HepG2 (cell line): Measurements from ENCODE around the gene FOSB. TPM values are rescaled to one million over a fixed set of nuclear protein-coding genes. Genes with fewer than 3 reads are reported as not detected.
A peak's percentile ranks its signal among the peaks of the same experiment; 100 is the strongest.

Experiments used
- GZF1 ChIP-seq: sonication (generic); formaldehyde crosslinking; IDR thresholded peaks from 2 replicates; pipeline ENCODE4 v1.5.1; 2020; ENCODE audit warnings: mild to moderate bottlenecking, missing genetic modification reagents
- KLF11 ChIP-seq: IDR thresholded peaks from 2 replicates; pipeline ENCODE4 v1.6.1; 2016; ENCODE audit warnings: missing compliant biosample characterization
- KLF16 ChIP-seq, 2 experiments: sonication (generic) in 1 of 2; formaldehyde crosslinking in 1 of 2; IDR thresholded peaks; 2 replicates each; pipeline versions ENCODE4 v1.6.1 to v1.8.0; 2016 to 2023; ENCODE audit warnings: missing genetic modification reagents in 2 of 2, missing compliant biosample characterization in 1 of 2
- NAIF1 ChIP-seq: sonication (generic); formaldehyde crosslinking; IDR thresholded peaks from 2 replicates; pipeline ENCODE4 v1.5.0; 2020; ENCODE audit warnings: mild to moderate bottlenecking, missing genetic modification reagents, borderline replicate concordance
- NCOA1 ChIP-seq: sonication (generic); formaldehyde crosslinking; IDR thresholded peaks from 2 replicates; pipeline ENCODE4 v1.9.0; 2021; ENCODE audit warnings: missing genetic modification reagents
- PHF20 ChIP-seq: sonication (generic); formaldehyde crosslinking; IDR thresholded peaks from 2 replicates; pipeline ENCODE4 v1.5.0; 2020; ENCODE audit warnings: mild to moderate bottlenecking, missing genetic modification reagents
- POLR2AphosphoS2 ChIP-seq: IDR thresholded peaks from 2 replicates; pipeline ENCODE4 v1.6.1; 2011; ENCODE audit warnings: low read depth, low read length, improper control_type of control experiment
- REXO4 ChIP-seq: sonication (generic); formaldehyde crosslinking; IDR thresholded peaks from 2 replicates; pipeline ENCODE4 v1.8.0; 2022; ENCODE audit warnings: missing genetic modification reagents, mild to moderate bottlenecking, borderline replicate concordance
- SNAPC2 ChIP-seq: sonication (generic); formaldehyde crosslinking; IDR thresholded peaks from 2 replicates; pipeline ENCODE4 v1.8.1; 2022; ENCODE audit warnings: mild to moderate bottlenecking, missing genetic modification reagents
- ZFP37 ChIP-seq: sonication (generic); formaldehyde crosslinking; IDR thresholded peaks from 2 replicates; pipeline ENCODE4 v1.4.0; 2020; ENCODE audit warnings: missing genetic modification reagents, borderline replicate concordance
- ZNF143 ChIP-seq: sonication (generic); formaldehyde crosslinking; IDR thresholded peaks from 2 replicates; pipeline ENCODE4 v1.4.0; 2020; ENCODE audit warnings: missing genetic modification reagents
- ZNF329 ChIP-seq: sonication (generic); formaldehyde crosslinking; IDR thresholded peaks from 2 replicates; pipeline ENCODE4 v1.9.0; 2021; ENCODE audit warnings: low read depth, mild to moderate bottlenecking, missing genetic modification reagents
- ZNF354B ChIP-seq: sonication (generic); formaldehyde crosslinking; IDR thresholded peaks from 2 replicates; pipeline ENCODE4 v1.8.0; 2022; ENCODE audit warnings: mild to moderate bottlenecking, missing genetic modification reagents
- ZSCAN9 ChIP-seq: IDR thresholded peaks from 2 replicates; pipeline ENCODE4 v1.6.1; 2016; ENCODE audit warnings: borderline replicate concordance
- polyA plus RNA-seq, 8 experiments: library from polyadenylated mRNA; depleted of rRNA in 3 of 8; stranded (reverse) in 7 of 8; unstranded in 1 of 8; fragments of >200 nt; fragmentation: Illumina TruSeq in 4 of 8; extraction: Trizol in 4 of 8; gene quantifications; 2 replicates each; pipeline versions ENCODE4 v1.2.1 to v1.2.3, GENCODE V29; 2011 to 2016; ENCODE audit warnings: low read depth in 4 of 8, missing spikeins in 1 of 8, mixed read lengths in 1 of 8; ENCODE audit not compliant: insufficient read depth in 1 of 8
- total RNA-seq, 5 experiments: library from RNA; depleted of rRNA; stranded (reverse); fragments of >200 nt; fragmentation: Illumina TruSeq; extraction: Trizol; gene quantifications; 2 replicates each; pipeline ENCODE4 v1.2.3, GENCODE V29; 2016; ENCODE audit warnings: low read depth in 1 of 5
- TF ChIP-seq, protein P1 (sequence below): fragments of 450-650 bp; IDR thresholded peaks from 2 replicates; pipeline ENCODE4 v1.6.1; 2016
- TF ChIP-seq, protein P2 (sequence below): sonication (generic); formaldehyde crosslinking; IDR thresholded peaks from 2 replicates; pipeline ENCODE4 v1.5.0; 2020; ENCODE audit warnings: mild to moderate bottlenecking, missing genetic modification reagents
- TF ChIP-seq, protein P3 (sequence below): sonication (generic); formaldehyde crosslinking; IDR thresholded peaks from 2 replicates; pipeline ENCODE4 v1.4.0; 2020; ENCODE audit warnings: missing genetic modification reagents
- TF ChIP-seq, protein P4 (sequence below): sonication (generic); formaldehyde crosslinking; IDR thresholded peaks from 2 replicates; pipeline ENCODE4 v1.4.0; 2020; ENCODE audit warnings: missing genetic modification reagents; ENCODE audit errors: not compliant biosample characterization
- TF ChIP-seq, protein P5 (sequence below), 2 experiments: IDR thresholded peaks; 2 replicates each; pipeline ENCODE4 v1.6.1; 2011 to 2012; ENCODE audit warnings: low read length in 2 of 2, borderline replicate concordance in 1 of 2, low read depth in 1 of 2, mild to moderate bottlenecking in 1 of 2, moderate library complexity in 1 of 2

Gene FOSB
- total and polyA plus RNA-seq, 2 of the 13 experiments (the other 11 are each of a cell fraction or from before 2014, with no cell fraction given): 2.8 to 6.0 TPM

DNA sequence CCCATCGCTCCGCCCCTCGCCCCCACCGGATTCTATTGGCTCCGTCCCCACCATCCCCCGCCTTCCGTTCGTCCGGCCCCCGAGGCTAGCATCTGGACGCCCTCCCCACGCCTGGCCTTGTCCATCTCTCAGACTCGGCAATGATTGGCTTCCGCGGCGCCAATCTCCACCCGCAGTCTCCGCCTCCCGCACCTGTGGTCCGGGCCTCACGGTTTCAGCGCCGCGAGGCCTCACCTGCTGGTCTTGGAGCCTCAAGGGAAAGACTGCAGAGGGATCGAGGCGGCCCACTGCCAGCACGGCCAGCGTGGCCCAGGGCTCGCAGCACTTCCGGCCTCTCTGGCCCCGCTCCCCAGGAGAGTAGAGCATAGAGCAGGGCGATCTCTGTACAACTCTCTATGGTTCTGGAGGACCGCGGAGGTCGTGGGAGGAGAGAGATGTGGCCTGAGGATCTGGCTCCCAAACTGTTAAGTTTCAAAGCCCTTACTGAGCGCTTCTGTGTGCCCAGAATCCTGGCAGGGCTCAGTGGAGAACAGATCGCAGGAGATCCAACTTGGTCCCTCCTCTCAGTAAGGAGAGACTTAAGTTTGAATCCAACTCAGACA, 44.1 kb upstream of the FOSB start, which contains the start of gene ERCC1 (continued):
- 0 out of 2 replicates have a peak, but pooled peaks have one; percentile 41 for TF ChIP-seq GZF1 (CRISPR knock-in tag)
- TF ChIP-seq ZNF329 (CRISPR knock-in tag): 0 out of 2 replicates have a peak, but pooled peaks have one; percentile 39
- TF ChIP-seq ZFP37 (CRISPR knock-in tag): no peak
- no peak for TF ChIP-seq ZSCAN9
- TF ChIP-seq NCOA1 (CRISPR knock-in tag): 0 out of 2 replicates have a peak, but pooled peaks have one; percentile 9
- TF ChIP-seq, protein P1, sequence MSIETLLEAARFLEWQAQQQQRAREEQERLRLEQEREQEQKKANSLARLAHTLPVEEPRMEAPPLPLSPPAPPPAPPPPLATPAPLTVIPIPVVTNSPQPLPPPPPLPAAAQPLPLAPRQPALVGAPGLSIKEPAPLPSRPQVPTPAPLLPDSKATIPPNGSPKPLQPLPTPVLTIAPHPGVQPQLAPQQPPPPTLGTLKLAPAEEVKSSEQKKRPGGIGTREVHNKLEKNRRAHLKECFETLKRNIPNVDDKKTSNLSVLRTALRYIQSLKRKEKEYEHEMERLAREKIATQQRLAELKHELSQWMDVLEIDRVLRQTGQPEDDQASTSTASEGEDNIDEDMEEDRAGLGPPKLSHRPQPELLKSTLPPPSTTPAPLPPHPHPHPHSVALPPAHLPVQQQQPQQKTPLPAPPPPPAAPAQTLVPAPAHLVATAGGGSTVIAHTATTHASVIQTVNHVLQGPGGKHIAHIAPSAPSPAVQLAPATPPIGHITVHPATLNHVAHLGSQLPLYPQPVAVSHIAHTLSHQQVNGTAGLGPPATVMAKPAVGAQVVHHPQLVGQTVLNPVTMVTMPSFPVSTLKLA: peak; percentile 31; the same call in 1 of the 2 replicates
- no peak for TF ChIP-seq SNAPC2
- peak; percentile 63; the same call in 1 of the 2 replicates for TF ChIP-seq ZNF143 (CRISPR knock-in tag)
- 0 out of 2 replicates have a peak, but pooled peaks have one; percentile 71 for TF ChIP-seq KLF11 (CRISPR knock-in tag)
- TF ChIP-seq, protein P2, sequence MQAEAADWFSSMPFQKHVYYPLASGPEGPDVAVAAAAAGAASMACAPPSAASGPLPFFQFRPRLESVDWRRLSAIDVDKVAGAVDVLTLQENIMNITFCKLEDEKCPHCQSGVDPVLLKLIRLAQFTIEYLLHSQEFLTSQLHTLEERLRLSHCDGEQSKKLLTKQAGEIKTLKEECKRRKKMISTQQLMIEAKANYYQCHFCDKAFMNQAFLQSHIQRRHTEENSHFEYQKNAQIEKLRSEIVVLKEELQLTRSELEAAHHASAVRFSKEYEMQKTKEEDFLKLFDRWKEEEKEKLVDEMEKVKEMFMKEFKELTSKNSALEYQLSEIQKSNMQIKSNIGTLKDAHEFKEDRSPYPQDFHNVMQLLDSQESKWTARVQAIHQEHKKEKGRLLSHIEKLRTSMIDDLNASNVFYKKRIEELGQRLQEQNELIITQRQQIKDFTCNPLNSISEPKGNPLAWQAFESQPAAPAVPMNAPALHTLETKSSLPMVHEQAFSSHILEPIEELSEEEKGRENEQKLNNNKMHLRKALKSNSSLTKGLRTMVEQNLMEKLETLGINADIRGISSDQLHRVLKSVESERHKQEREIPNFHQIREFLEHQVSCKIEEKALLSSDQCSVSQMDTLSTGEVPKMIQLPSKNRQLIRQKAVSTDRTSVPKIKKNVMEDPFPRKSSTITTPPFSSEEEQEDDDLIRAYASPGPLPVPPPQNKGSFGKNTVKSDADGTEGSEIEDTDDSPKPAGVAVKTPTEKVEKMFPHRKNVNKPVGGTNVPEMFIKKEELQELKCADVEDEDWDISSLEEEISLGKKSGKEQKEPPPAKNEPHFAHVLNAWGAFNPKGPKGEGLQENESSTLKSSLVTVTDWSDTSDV: no peak
- TF ChIP-seq KLF16 (CRISPR knock-in tag; IDR thresholded peaks at IDR 0.05): peak in 1 of 2 experiments; percentile 56; a peak in 1 of 4 replicates
- TF ChIP-seq, protein P3, sequence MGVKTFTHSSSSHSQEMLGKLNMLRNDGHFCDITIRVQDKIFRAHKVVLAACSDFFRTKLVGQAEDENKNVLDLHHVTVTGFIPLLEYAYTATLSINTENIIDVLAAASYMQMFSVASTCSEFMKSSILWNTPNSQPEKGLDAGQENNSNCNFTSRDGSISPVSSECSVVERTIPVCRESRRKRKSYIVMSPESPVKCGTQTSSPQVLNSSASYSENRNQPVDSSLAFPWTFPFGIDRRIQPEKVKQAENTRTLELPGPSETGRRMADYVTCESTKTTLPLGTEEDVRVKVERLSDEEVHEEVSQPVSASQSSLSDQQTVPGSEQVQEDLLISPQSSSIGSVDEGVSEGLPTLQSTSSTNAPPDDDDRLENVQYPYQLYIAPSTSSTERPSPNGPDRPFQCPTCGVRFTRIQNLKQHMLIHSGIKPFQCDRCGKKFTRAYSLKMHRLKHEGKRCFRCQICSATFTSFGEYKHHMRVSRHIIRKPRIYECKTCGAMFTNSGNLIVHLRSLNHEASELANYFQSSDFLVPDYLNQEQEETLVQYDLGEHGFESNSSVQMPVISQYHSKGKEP (CRISPR knock-in tag): 0 out of 2 replicates have a peak, but pooled peaks have one; percentile 14
- no peak for TF ChIP-seq REXO4 (CRISPR knock-in tag)
- peak; percentile 89 for TF ChIP-seq PHF20 (CRISPR knock-in tag)
- TF ChIP-seq ZNF354B (CRISPR knock-in tag): no peak
- TF ChIP-seq, protein P4, sequence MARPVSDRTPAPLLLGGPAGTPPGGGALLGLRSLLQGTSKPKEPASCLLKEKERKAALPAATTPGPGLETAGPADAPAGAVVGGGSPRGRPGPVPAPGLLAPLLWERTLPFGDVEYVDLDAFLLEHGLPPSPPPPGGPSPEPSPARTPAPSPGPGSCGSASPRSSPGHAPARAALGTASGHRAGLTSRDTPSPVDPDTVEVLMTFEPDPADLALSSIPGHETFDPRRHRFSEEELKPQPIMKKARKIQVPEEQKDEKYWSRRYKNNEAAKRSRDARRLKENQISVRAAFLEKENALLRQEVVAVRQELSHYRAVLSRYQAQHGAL (CRISPR knock-in tag): no peak
- TF ChIP-seq, protein P5, sequence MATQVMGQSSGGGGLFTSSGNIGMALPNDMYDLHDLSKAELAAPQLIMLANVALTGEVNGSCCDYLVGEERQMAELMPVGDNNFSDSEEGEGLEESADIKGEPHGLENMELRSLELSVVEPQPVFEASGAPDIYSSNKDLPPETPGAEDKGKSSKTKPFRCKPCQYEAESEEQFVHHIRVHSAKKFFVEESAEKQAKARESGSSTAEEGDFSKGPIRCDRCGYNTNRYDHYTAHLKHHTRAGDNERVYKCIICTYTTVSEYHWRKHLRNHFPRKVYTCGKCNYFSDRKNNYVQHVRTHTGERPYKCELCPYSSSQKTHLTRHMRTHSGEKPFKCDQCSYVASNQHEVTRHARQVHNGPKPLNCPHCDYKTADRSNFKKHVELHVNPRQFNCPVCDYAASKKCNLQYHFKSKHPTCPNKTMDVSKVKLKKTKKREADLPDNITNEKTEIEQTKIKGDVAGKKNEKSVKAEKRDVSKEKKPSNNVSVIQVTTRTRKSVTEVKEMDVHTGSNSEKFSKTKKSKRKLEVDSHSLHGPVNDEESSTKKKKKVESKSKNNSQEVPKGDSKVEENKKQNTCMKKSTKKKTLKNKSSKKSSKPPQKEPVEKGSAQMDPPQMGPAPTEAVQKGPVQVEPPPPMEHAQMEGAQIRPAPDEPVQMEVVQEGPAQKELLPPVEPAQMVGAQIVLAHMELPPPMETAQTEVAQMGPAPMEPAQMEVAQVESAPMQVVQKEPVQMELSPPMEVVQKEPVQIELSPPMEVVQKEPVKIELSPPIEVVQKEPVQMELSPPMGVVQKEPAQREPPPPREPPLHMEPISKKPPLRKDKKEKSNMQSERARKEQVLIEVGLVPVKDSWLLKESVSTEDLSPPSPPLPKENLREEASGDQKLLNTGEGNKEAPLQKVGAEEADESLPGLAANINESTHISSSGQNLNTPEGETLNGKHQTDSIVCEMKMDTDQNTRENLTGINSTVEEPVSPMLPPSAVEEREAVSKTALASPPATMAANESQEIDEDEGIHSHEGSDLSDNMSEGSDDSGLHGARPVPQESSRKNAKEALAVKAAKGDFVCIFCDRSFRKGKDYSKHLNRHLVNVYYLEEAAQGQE (IDR thresholded peaks at IDR 0.05; ENCODE audit: borderline replicate concordance in 1 of 2, low read depth in 1 of 2, low read length in 2 of 2): peak in 1 of 2 experiments; percentile 41; a peak in 1 of 4 replicates
- no peak for TF ChIP-seq NAIF1 (CRISPR knock-in tag)
- TF ChIP-seq POLR2AphosphoS2: no peak
